GM04504 (cell line): ENCODE results near the gene CCDC12.

Experiments
- DNase-seq: peaks from one replicate; pipeline ENCODE4 v3.0.0-alpha.2; 2012; ENCODE audit warnings: low read depth

The CCDC12 gene

DNA sequence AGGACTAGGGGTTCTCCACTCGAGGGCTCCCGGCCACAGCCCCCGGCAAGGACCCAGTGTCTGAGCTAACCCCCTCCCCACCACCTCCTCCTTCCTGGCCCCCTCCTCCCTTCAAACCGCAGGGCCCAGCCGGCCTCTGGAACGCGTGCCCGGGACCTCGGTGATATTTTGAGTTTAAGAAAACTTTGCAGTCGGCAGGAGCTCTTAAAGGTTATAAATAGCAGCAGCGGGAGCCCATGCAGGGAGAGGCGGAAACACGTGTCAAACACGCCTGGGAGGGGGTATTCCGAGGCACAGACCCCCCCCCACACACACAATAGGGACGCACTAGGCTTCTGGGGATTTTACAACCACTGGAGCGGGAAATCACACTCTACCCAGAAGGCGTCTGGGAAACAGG lies 102.1 kb downstream of the CCDC12 start:
- DNase-seq = no peak

DNA sequence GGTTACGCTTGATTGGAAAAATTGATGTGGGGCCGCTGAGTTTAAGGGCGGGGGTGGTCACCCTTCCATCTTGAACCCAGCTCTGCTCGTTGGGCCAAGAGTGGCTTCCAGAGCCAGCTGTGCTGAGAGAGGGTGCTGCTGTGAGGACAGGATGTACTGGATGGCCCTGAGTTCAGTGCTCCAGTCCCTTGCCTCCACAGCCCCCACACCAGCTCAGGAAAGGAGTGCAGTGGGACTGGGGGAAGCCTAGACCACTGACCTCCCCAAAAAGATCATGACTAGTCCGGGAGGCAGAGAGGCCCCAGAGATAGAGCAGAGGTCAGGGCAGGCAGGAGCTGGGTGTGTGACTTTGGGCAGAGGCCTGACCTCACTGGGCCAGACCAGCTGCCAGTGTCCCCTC lies 103.0 kb downstream of the CCDC12 start:
- no peak for DNase-seq
